H9 (cell line): ENCODE measurements around the gene WSB2. TPM values are rescaled to one million over a fixed set of nuclear protein-coding genes. Genes with fewer than 3 reads are reported as not detected.

ENCODE experiments used
- DNase-seq: peaks from one replicate; pipeline ENCODE4 v3.0.0-alpha.2; 2017
- H2AFZ ChIP-seq: one replicate; pipeline ENCODE4 v1.6.1; 2013; ENCODE audit warnings: mild to moderate bottlenecking, low read length, control low read depth, moderate library complexity
- H2AK5ac ChIP-seq: 2 replicates; pipeline ENCODE4 v1.6.1; 2013; ENCODE audit warnings: low read length, control low read depth, mixed read lengths; ENCODE audit not compliant: insufficient read length
- H2BK120ac ChIP-seq: one replicate; pipeline ENCODE4 v1.6.1; 2013; ENCODE audit warnings: low read depth, mild to moderate bottlenecking, low read length, control low read depth, inconsistent platforms; ENCODE audit not compliant: poor library complexity, severe bottlenecking
- H2BK12ac ChIP-seq: 2 replicates; pipeline ENCODE4 v1.6.1; 2013; ENCODE audit warnings: low read length, control low read depth, mixed read lengths, low read depth; ENCODE audit not compliant: insufficient read length
- H2BK15ac ChIP-seq: 2 replicates; pipeline ENCODE4 v1.6.1; 2013; ENCODE audit warnings: low read depth, low read length, control low read depth
- H2BK20ac ChIP-seq: one replicate; pipeline ENCODE4 v1.6.1; 2013; ENCODE audit warnings: low read depth, mild to moderate bottlenecking, low read length, control low read depth, inconsistent platforms; ENCODE audit not compliant: poor library complexity, severe bottlenecking
- H2BK5ac ChIP-seq: 2 replicates; pipeline ENCODE4 v1.6.1; 2013; ENCODE audit warnings: low read length, control low read depth, mixed read lengths; ENCODE audit not compliant: insufficient read length
- H3K14ac ChIP-seq: 2 replicates; pipeline ENCODE4 v1.6.1; 2013; ENCODE audit warnings: low read length, control low read depth; ENCODE audit not compliant: insufficient read depth
- H3K18ac ChIP-seq: 2 replicates; pipeline ENCODE4 v1.6.1; 2013; ENCODE audit warnings: low read depth, mild to moderate bottlenecking, mixed read lengths, low read length, control low read depth; ENCODE audit not compliant: insufficient read length
- H3K23ac ChIP-seq: 2 replicates; pipeline ENCODE4 v1.6.1; 2013; ENCODE audit warnings: low read length, control low read depth, mixed read lengths, low read depth; ENCODE audit not compliant: insufficient read length
- H3K23me2 ChIP-seq: 2 replicates; pipeline ENCODE4 v1.6.1; 2013; ENCODE audit warnings: low read depth, mild to moderate bottlenecking, mixed read lengths, low read length, control low read depth; ENCODE audit not compliant: insufficient read length, poor library complexity, severe bottlenecking
- H3K27ac ChIP-seq: 2 replicates; pipeline ENCODE4 v1.5.1; 2013; ENCODE audit warnings: low read length, control low read depth, mixed read lengths, low read depth; ENCODE audit not compliant: insufficient read length
- H3K27me3 ChIP-seq: 2 replicates; pipeline ENCODE4 v1.6.1; 2013; ENCODE audit warnings: low read length, control low read depth, inconsistent platforms; ENCODE audit not compliant: insufficient read depth
- H3K4ac ChIP-seq: 2 replicates; pipeline ENCODE4 v1.6.1; 2013; ENCODE audit warnings: low read depth, mild to moderate bottlenecking, control low read depth, inconsistent platforms, low read length, moderate library complexity
- H3K4me1 ChIP-seq: 2 replicates; pipeline ENCODE4 v1.6.1; 2013; ENCODE audit warnings: low read length, control low read depth, inconsistent platforms; ENCODE audit not compliant: insufficient read depth
- H3K4me2 ChIP-seq: 2 replicates; pipeline ENCODE4 v1.6.1; 2013; ENCODE audit warnings: low read length, control low read depth, mixed read lengths; ENCODE audit not compliant: insufficient read length, insufficient read depth
- H3K56ac ChIP-seq: 2 replicates; pipeline ENCODE4 v1.6.1; 2013; ENCODE audit warnings: low read depth, mild to moderate bottlenecking, mixed read lengths, low read length, control low read depth; ENCODE audit not compliant: insufficient read length
- H3K79me1 ChIP-seq: 2 replicates; pipeline ENCODE4 v1.6.1; 2013; ENCODE audit warnings: low read depth, mild to moderate bottlenecking, moderate library complexity, low read length, control low read depth, inconsistent platforms; ENCODE audit not compliant: insufficient read depth, poor library complexity, severe bottlenecking
- H3K79me2 ChIP-seq: 2 replicates; pipeline ENCODE4 v1.6.1; 2013; ENCODE audit warnings: low read length, control low read depth, inconsistent platforms; ENCODE audit not compliant: insufficient read depth
- H3K9ac ChIP-seq: 2 replicates; pipeline ENCODE4 v1.6.1; 2013; ENCODE audit warnings: low read length, control low read depth, mixed read lengths; ENCODE audit not compliant: insufficient read length; ENCODE audit errors: extremely low read depth
- H3K9me3 ChIP-seq: one replicate; pipeline ENCODE4 v1.6.1; 2013; ENCODE audit warnings: low read depth, low read length, inconsistent platforms; ENCODE audit not compliant: control insufficient read depth
- H3T11ph ChIP-seq: one replicate; pipeline ENCODE4 v1.6.1; 2013; ENCODE audit warnings: mild to moderate bottlenecking, low read length, control low read depth, inconsistent platforms
- H4K20me1 ChIP-seq: one replicate; pipeline ENCODE4 v1.6.1; 2013; ENCODE audit not compliant: control insufficient read depth, insufficient read length, insufficient read depth
- H4K5ac ChIP-seq: 2 replicates; pipeline ENCODE4 v1.6.1; 2013; ENCODE audit warnings: low read depth, mild to moderate bottlenecking, mixed read lengths, low read length, control low read depth; ENCODE audit not compliant: insufficient read length
- H4K8ac ChIP-seq: replicated peaks from 2 replicates; pipeline ENCODE4 v1.6.1; 2013; ENCODE audit warnings: low read length, control low read depth, mixed read lengths, low read depth; ENCODE audit not compliant: insufficient read length
- H4K91ac ChIP-seq: 2 replicates; pipeline ENCODE4 v1.6.1; 2013; ENCODE audit warnings: low read depth, mild to moderate bottlenecking, moderate library complexity, mixed read lengths, low read length, control low read depth; ENCODE audit not compliant: insufficient read length
- H3K27ac Mint-ChIP-seq, 3 experiments: 2 replicates in 2 of 3; 3 replicates in 1 of 3; pipeline ENCODE4 v1.8.0; 2020 to 2021; ENCODE audit warnings: mixed read lengths in 3 of 3, mild to moderate bottlenecking in 1 of 3, moderate library complexity in 1 of 3
- H3K27me3 Mint-ChIP-seq: 2 replicates; pipeline ENCODE4 v1.8.0; 2021; ENCODE audit warnings: low read depth, mild to moderate bottlenecking, moderate library complexity, mixed read lengths
- H3K36me3 Mint-ChIP-seq, 3 experiments: 2 replicates in 2 of 3; 3 replicates in 1 of 3; pipeline ENCODE4 v1.8.0; 2020 to 2021; ENCODE audit warnings: low read depth in 3 of 3, mixed read lengths in 3 of 3; ENCODE audit not compliant: insufficient read depth in 1 of 3
- H3K4me1 Mint-ChIP-seq, 2 experiments: 2 replicates each; pipeline ENCODE4 v1.8.0; 2020; ENCODE audit warnings: mixed read lengths in 2 of 2
- H3K4me3 Mint-ChIP-seq, 2 experiments: 2 replicates in 1 of 2; 3 replicates in 1 of 2; pipeline ENCODE4 v1.8.0; 2020 to 2021; ENCODE audit warnings: mild to moderate bottlenecking in 2 of 2, mixed read lengths in 2 of 2, moderate library complexity in 1 of 2
- H3K9me3 Mint-ChIP-seq, 2 experiments: 2 replicates in 1 of 2; 3 replicates in 1 of 2; pipeline ENCODE4 v1.8.0; 2020; ENCODE audit warnings: mild to moderate bottlenecking in 2 of 2, mixed read lengths in 2 of 2, moderate library complexity in 1 of 2
- WGBS: extraction: QIAGEN DNeasy Blood & Tissue Kit; methylation state at CpG from one replicate; pipeline ENCODE4 v1.1.7; 2013; ENCODE audit warnings: missing lambda C conversion rate, low lambda C conversion rate, mixed read lengths; ENCODE audit not compliant: insufficient read length; ENCODE audit errors: extremely low coverage; 5-methylcytosine and 5-hydroxymethylcytosine counted together
- total RNA-seq: library from RNA; stranded (reverse); gene quantifications from 2 replicates; pipeline ENCODE4 v1.2.1, GENCODE V29; 2021
- TF ChIP-seq, protein P1 (sequence below): fragments of 200-600 bp; sonication (generic); conservative IDR thresholded peaks from 3 replicates; pipeline ENCODE4 v1.8.0; 2021; ENCODE audit warnings: antibody characterized with exemption, mild to moderate bottlenecking

The WSB2 gene
- total RNA-seq, 1 experiment from 2014 or later = 58.6 TPM

DNA sequence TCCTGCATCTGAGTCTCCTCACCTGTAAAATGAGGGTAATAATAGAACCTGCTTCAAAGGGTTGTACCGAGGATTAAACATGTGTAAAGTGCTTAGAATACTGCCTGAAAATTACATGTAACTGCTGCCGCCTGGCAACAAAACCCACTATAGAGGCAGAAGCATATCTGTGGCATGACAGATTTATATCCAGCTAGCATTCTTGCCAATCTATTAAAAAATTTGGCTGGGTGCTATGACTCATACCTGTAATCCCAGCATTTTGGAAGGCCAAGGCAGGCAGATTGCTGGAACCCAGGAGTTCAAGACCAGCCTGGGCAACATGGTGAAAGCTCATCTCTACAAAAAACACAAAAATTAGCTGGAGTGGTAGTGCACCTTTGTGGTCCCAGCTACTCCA is 75.8 kb downstream of the WSB2 start:
- no peak overlapping the region for H2BK120ac ChIP-seq
- no peak for DNase-seq
- H3K9ac ChIP-seq = no peak overlapping the region
- H3K4ac ChIP-seq = no peak overlapping the region
- H2AK5ac ChIP-seq = no peak overlapping the region
- H3K27ac ChIP-seq = no peak overlapping the region
- Mint-ChIP-seq H3K9me3 (peaks cover 0 to 2% of the 10 kb centered on the region in 2 experiments; a peak in 1 of 5 replicates), H3K4me3 (no peak overlapping the region), H3K27ac (no peak overlapping the region), H3K36me3 (no peaks in the 10 kb centered on the region), H3K27me3 (peaks cover 1% of the 10 kb centered on the region; the same call in 1 of the 2 replicates), H3K4me1 (0 out of 4 replicates have a peak, but pooled peaks cover 0 to 2% of the 10 kb centered on the region in 2 experiments)
- H3T11ph ChIP-seq = no peak overlapping the region
- TF ChIP-seq, protein P1, sequence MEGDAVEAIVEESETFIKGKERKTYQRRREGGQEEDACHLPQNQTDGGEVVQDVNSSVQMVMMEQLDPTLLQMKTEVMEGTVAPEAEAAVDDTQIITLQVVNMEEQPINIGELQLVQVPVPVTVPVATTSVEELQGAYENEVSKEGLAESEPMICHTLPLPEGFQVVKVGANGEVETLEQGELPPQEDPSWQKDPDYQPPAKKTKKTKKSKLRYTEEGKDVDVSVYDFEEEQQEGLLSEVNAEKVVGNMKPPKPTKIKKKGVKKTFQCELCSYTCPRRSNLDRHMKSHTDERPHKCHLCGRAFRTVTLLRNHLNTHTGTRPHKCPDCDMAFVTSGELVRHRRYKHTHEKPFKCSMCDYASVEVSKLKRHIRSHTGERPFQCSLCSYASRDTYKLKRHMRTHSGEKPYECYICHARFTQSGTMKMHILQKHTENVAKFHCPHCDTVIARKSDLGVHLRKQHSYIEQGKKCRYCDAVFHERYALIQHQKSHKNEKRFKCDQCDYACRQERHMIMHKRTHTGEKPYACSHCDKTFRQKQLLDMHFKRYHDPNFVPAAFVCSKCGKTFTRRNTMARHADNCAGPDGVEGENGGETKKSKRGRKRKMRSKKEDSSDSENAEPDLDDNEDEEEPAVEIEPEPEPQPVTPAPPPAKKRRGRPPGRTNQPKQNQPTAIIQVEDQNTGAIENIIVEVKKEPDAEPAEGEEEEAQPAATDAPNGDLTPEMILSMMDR = no peak
- 0 out of 2 replicates have a peak, but pooled peaks cover 2% of the 10 kb centered on the region for H3K4me1 ChIP-seq
- no peaks in the 10 kb centered on the region for H3K9me3 ChIP-seq
- H2BK15ac ChIP-seq = no peak overlapping the region
- H2AFZ ChIP-seq = no peak overlapping the region
- H3K23me2 ChIP-seq = no peaks in the 10 kb centered on the region
- H3K56ac ChIP-seq = no peak overlapping the region
- no peak overlapping the region for H3K23ac ChIP-seq
- H4K91ac ChIP-seq = no peak overlapping the region
- no peak overlapping the region for H3K18ac ChIP-seq
- WGBS = no CpG with 5 or more reads among the region's 2 CpGs
- H3K14ac ChIP-seq = no peak overlapping the region
- H2BK12ac ChIP-seq = no peak overlapping the region
- H4K5ac ChIP-seq = no peak overlapping the region
- H3K4me2 ChIP-seq = no peak overlapping the region
- no peak overlapping the region for H4K8ac ChIP-seq
- H3K79me1 ChIP-seq = no peaks in the 10 kb centered on the region
- no peak overlapping the region for H2BK20ac ChIP-seq
- H4K20me1 ChIP-seq = no peaks in the 10 kb centered on the region
- no peak overlapping the region for H2BK5ac ChIP-seq
- H3K27me3 ChIP-seq = no peaks in the 10 kb centered on the region
- no peaks in the 10 kb centered on the region for H3K79me2 ChIP-seq

Other genes starting within 250 kb of the WSB2 start
- gene KSR2, start 92.2 kb downstream of the WSB2 start, total RNA-seq = 1.3 and 1.4 TPM in 2 replicates
- 47.2 and 50.4 TPM in 2 replicates for gene RFC5, start 44.5 kb downstream of the WSB2 start, total RNA-seq
- gene VSIG10, start 42.8 kb upstream of the WSB2 start, total RNA-seq = 89.6 and 97.4 TPM in 2 replicates
- 320 and 334 TPM in 2 replicates for gene PEBP1, start 74.9 kb upstream of the WSB2 start, total RNA-seq